Measurements from ENCODE around the gene POLR3E.

DNA sequence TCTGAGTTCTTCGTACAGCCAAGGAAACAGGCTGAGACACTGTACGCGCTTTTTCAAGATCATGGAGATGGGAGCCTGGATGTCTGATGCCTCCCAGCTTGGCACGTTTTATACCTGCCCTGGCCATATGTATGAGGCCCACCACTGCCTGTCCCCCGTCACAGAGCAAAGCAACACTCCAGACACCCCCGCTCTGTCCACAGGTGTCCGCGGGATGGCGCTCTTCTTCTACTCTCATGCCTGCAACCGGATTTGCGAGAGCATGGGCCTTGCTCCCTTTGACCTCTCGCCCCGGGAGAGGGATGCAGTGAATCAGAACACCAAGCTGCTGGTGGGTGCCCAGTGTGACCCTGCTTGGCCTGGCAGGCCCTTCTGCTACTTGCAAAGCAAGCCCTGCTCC, 39.8 kb upstream of the POLR3E start:
- TF ChIP-seq, protein P1, sequence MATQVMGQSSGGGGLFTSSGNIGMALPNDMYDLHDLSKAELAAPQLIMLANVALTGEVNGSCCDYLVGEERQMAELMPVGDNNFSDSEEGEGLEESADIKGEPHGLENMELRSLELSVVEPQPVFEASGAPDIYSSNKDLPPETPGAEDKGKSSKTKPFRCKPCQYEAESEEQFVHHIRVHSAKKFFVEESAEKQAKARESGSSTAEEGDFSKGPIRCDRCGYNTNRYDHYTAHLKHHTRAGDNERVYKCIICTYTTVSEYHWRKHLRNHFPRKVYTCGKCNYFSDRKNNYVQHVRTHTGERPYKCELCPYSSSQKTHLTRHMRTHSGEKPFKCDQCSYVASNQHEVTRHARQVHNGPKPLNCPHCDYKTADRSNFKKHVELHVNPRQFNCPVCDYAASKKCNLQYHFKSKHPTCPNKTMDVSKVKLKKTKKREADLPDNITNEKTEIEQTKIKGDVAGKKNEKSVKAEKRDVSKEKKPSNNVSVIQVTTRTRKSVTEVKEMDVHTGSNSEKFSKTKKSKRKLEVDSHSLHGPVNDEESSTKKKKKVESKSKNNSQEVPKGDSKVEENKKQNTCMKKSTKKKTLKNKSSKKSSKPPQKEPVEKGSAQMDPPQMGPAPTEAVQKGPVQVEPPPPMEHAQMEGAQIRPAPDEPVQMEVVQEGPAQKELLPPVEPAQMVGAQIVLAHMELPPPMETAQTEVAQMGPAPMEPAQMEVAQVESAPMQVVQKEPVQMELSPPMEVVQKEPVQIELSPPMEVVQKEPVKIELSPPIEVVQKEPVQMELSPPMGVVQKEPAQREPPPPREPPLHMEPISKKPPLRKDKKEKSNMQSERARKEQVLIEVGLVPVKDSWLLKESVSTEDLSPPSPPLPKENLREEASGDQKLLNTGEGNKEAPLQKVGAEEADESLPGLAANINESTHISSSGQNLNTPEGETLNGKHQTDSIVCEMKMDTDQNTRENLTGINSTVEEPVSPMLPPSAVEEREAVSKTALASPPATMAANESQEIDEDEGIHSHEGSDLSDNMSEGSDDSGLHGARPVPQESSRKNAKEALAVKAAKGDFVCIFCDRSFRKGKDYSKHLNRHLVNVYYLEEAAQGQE (IDR thresholded peaks at IDR 0.05), result no peak
- TF ChIP-seq CTCF (IDR thresholded peaks at IDR 0.05; ENCODE audit: low read depth, low read length, missing input control) (no peak), HNF4G (IDR thresholded peaks at IDR 0.05) (no peak), RXRA (IDR thresholded peaks at IDR 0.05) (no peak), ATF3 (IDR thresholded peaks at IDR 0.05) (no peak), FOXA1 (IDR thresholded peaks at IDR 0.05) (no peak), RAD21 (IDR thresholded peaks at IDR 0.05) (no peak), SP1 (IDR thresholded peaks at IDR 0.05) (no peak), JUND (IDR thresholded peaks at IDR 0.05) (no peak), YY1 (IDR thresholded peaks at IDR 0.05) (no peak), ZBTB33 (IDR thresholded peaks at IDR 0.05) (no peak), EGR1 (IDR thresholded peaks at IDR 0.05; ENCODE audit: low read depth in 2 of 2) (no peak)
